ENCODE measurements around the gene GSTP1.
"Not testable (repeated sequence)": the region's sequence is repeated elsewhere in the genome, so short reads cannot be mapped to it uniquely, and the experiment has no call there.

The GSTP1 gene

GRCh38 chr11:67582011-67582410, 1.6 kb upstream of the GSTP1 start:
- H3K27ac ChIP-seq = peak overlapping the region; percentile 75
- TF ChIP-seq ZFX (IDR thresholded peaks at IDR 0.05) (no peak), CTCF (conservative IDR thresholded peaks at IDR 0.05) (no peak)

- H3K27ac ChIP-seq = no peak overlapping the region; the same call in 1 of the 2 replicates
- TF ChIP-seq CTCF (conservative IDR thresholded peaks at IDR 0.05) = no peak
- TF ChIP-seq ZFX (IDR thresholded peaks at IDR 0.05) = no peak
These were observed 731 bp downstream of the GSTP1 start for GRCh38 chr11:67584205-67584880.

- no peak overlapping the region; the same call in 1 of the 2 replicates for H3K27ac ChIP-seq
- no peak for TF ChIP-seq CTCF (conservative IDR thresholded peaks at IDR 0.05)
- TF ChIP-seq ZFX (IDR thresholded peaks at IDR 0.05) = no peak
These were observed 1.6 kb downstream of the GSTP1 start for GRCh38 chr11:67584881-67585873.

- no peak for TF ChIP-seq ZFX (IDR thresholded peaks at IDR 0.05)
- TF ChIP-seq CTCF (conservative IDR thresholded peaks at IDR 0.05) = no peak
- H3K27ac ChIP-seq = no peak overlapping the region
These were observed 2.3 kb downstream of the GSTP1 start for GRCh38 chr11:67585911-67586310.

- H3K27ac ChIP-seq = no peak overlapping the region
- TF ChIP-seq ZFX (IDR thresholded peaks at IDR 0.05) = no peak
- no peak for TF ChIP-seq CTCF (conservative IDR thresholded peaks at IDR 0.05)
These were observed 3.1 kb downstream of the GSTP1 start for GRCh38 chr11:67586568-67587250.

GRCh38 chr11:67588136-67588503, 4.5 kb downstream of the GSTP1 start:
- no peak for TF ChIP-seq ZFX (IDR thresholded peaks at IDR 0.05)
- TF ChIP-seq CTCF (conservative IDR thresholded peaks at IDR 0.05) = no peak
- H3K27ac ChIP-seq = no peak overlapping the region

- H3K27ac ChIP-seq = not testable (repeated sequence)
These were observed 5.3 kb downstream of the GSTP1 start for GRCh38 chr11:67588899-67589415.

Data from C4-2B (cell line).